Measurements from ENCODE around the gene TRAF1. TPM values are rescaled to one million over a fixed set of nuclear protein-coding genes. Genes with fewer than 3 reads are reported as not detected.

The TRAF1 gene
- total RNA-seq, 4 donors from 2014 or later: 2.5 to 5.7 (median 2.8) TPM

DNA sequence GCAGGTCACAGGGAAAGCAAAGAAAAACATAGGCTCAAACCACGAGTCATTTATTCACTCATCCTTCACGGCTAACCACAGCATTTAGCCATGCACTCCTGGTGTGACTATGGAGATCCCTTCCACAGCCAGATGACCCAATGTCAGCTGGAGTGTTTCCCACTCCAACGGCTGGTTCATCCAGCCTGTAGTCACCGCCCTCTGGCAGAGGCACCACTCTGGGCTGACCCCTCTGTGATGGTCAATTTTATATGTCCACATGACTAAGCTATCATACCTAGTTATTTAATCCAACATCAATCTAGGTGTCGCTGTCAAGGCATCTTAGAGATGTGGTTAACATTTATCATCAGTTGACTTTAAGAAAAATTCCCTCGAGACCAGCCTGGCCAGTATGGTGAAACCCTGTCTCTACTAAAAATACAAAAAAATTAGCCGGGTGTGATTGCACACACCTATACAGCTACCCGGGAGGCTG lies 40.1 kb downstream of the TRAF1 start:
- 60 to 62% methylated on average over 8 of the region's 8 CpGs for WGBS, 2 donors
- no peak for DNase-seq
- peaks cover 0 to 26% (median 8%) of the 10 kb centered on the region in 3 donors for H3K4me1 ChIP-seq
- no peaks in the 10 kb centered on the region for H3K36me3 ChIP-seq
- H3K27me3 ChIP-seq: no peaks in the 10 kb centered on the region
- TF ChIP-seq POLR2A (IDR thresholded peaks at IDR 0.05): no peak
- TF ChIP-seq, protein P1, sequence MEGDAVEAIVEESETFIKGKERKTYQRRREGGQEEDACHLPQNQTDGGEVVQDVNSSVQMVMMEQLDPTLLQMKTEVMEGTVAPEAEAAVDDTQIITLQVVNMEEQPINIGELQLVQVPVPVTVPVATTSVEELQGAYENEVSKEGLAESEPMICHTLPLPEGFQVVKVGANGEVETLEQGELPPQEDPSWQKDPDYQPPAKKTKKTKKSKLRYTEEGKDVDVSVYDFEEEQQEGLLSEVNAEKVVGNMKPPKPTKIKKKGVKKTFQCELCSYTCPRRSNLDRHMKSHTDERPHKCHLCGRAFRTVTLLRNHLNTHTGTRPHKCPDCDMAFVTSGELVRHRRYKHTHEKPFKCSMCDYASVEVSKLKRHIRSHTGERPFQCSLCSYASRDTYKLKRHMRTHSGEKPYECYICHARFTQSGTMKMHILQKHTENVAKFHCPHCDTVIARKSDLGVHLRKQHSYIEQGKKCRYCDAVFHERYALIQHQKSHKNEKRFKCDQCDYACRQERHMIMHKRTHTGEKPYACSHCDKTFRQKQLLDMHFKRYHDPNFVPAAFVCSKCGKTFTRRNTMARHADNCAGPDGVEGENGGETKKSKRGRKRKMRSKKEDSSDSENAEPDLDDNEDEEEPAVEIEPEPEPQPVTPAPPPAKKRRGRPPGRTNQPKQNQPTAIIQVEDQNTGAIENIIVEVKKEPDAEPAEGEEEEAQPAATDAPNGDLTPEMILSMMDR (IDR thresholded peaks at IDR 0.05): no peak
- intact Hi-C loops (cut with DNase I): no loop called here
- no peak overlapping the region for H3K4me3 ChIP-seq
- no peaks in the 10 kb centered on the region for H3K9me3 ChIP-seq
- H3K27ac ChIP-seq: peak overlapping the region in 2 of 4 donors; percentile 54 to 63

DNA sequence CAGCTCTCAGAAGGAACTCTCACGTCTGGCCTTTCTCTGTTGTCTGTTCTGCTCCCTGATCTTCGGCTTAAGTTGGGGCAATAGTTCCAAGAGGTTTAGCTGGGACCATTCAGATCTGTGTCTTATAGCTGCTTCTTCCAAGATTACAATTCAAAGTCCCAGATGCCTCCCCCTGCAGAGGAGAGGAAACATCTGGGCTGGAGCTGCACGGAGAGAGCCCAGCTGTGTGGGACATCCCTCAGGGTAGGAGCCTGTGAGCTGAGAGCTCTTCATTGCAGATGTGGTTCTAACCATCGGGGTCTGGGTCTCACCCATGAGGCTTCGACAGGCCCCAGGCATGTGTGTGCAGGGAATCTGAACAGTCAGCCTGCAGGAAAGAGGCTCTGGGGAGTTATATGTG lies 40.6 kb downstream of the TRAF1 start:
- DNase-seq: no peak
- TF ChIP-seq, protein P1 (IDR thresholded peaks at IDR 0.05): no peak
- TF ChIP-seq POLR2A (IDR thresholded peaks at IDR 0.05): no peak
- Histone ChIP-seq H3K27ac (peak overlapping the region in 2 of 4 donors; percentile 54 to 63), H3K4me1 (peaks cover 0 to 21% (median 8%) of the 10 kb centered on the region in 3 donors), H3K36me3 (no peaks in the 10 kb centered on the region), H3K9me3 (no peaks in the 10 kb centered on the region), H3K27me3 (no peaks in the 10 kb centered on the region), H3K4me3 (no peak overlapping the region)
- 50 to 72% methylated on average over 4 of the region's 5 CpGs for WGBS, 2 donors
- intact Hi-C loops (cut with DNase I): no loop called here

DNA sequence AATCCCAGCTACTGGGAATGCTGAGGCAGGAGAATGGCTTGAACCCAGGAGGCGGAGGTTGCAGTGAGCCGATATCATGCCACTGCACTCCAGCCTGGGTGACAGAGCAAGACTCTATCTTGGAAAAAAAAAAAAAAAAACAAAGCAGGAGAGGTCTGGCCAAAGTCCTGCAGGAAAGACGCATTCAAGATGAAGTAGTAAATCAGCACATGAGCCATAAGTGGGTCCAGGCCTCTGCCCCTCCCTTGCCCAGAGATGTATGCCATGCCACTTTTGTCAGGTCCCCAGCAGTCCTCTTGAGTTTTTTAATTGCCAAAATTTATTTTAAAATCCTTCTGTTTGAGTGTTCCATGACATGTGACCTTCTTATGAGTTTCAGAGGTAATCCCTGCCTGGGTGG lies 41.1 kb downstream of the TRAF1 start:
- peaks cover 0 to 16% (median 3%) of the 10 kb centered on the region in 3 donors for H3K4me1 ChIP-seq
- H3K36me3 ChIP-seq: no peaks in the 10 kb centered on the region
- no peaks in the 10 kb centered on the region for H3K9me3 ChIP-seq
- H3K27ac ChIP-seq: peak overlapping the region in 2 of 4 donors; percentile 54 to 63
- no peak overlapping the region for H3K4me3 ChIP-seq
- no peaks in the 10 kb centered on the region for H3K27me3 ChIP-seq
- intact Hi-C loops (cut with DNase I): no loop called here
- TF ChIP-seq, protein P1 (IDR thresholded peaks at IDR 0.05): no peak
- TF ChIP-seq POLR2A (IDR thresholded peaks at IDR 0.05): no peak
- no peak for DNase-seq
- WGBS, 2 donors: 42 to 43% methylated on average over 2 to 3 of the region's 3 CpGs

DNA sequence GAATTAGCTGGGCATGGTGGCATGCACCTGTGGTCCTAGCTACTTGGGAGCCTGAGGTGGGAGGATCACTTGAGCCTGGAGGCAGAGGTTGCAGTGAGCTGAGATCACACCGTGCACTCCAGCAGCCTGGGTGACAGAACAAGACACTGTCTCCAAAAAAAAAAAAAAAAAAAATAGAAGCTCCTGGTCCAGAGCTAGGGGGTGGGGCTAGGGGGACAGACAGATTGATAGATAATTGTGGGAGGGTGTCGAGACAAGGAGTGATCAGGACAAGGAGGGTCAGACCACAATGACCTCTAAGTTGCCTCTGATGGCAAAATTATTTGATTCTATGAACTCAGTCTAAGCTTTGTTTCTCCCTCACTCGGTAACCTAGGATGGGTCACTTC lies 43.0 kb downstream of the TRAF1 start:
- Histone ChIP-seq H3K36me3 (no peaks in the 10 kb centered on the region), H3K27me3 (no peaks in the 10 kb centered on the region), H3K9me3 (no peaks in the 10 kb centered on the region), H3K4me3 (no peak overlapping the region), H3K4me1 (peaks cover 1 to 9% (median 5%) of the 10 kb centered on the region in 3 donors), H3K27ac (no peak overlapping the region)
- no peak for DNase-seq
- intact Hi-C loops (cut with DNase I): no loop called here
- no peak for TF ChIP-seq POLR2A (IDR thresholded peaks at IDR 0.05)
- WGBS, 2 donors: 55 to 72% methylated on average over 3 of the region's 3 CpGs

DNA sequence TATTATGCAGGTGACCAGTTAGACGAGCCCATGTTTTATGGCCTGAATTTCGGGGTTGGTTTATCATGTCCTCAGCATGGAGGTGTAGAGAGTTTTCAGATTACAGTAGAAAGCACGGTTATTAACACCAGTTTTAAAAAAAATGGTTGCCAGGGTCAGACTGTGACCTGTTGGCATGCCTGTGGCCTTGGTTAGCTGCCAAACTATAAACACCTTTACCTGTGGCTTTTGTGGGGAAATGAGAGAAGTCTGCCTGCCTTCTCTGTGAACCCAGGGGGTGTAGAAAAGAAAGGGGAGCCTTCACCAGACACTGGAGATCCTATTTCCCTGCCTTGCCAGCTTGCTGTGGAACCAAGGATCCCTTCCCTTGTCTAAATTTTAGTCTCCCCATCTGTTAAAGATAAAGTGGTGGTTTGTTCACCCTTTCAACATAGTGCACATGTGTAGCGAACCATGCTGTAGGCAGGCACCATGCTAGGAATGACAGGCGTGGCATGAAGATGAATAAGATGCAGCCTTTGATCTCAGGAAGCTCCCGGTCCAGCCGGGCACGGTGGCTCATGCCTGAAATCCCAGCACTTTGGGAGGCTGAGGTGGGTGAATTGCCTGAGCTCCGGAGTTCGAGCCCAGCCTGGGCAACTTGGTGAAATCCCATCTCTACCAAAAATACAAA lies 43.5 kb downstream of the TRAF1 start:
- no peak for DNase-seq
- Histone ChIP-seq H3K4me1 (peaks cover 7 to 14% (median 10%) of the 10 kb centered on the region in 3 donors), H3K4me3 (no peak overlapping the region), H3K27me3 (no peaks in the 10 kb centered on the region), H3K27ac (no peak overlapping the region), H3K9me3 (no peaks in the 10 kb centered on the region), H3K36me3 (no peaks in the 10 kb centered on the region)
- 67 to 72% methylated on average over 3 to 10 of the region's 10 CpGs for WGBS, 2 donors
- intact Hi-C loops (cut with DNase I): no loop called here
- TF ChIP-seq, protein P1 (IDR thresholded peaks at IDR 0.05): no peak
- TF ChIP-seq POLR2A (IDR thresholded peaks at IDR 0.05): no peak

Measured in esophagus squamous epithelium (tissue), 5 donors.